CD4-positive, alpha-beta memory T cell (primary cell): ENCODE measurements around the gene SLC48A1. TPM values are rescaled to one million over a fixed set of nuclear protein-coding genes. Genes with fewer than 3 reads are reported as not detected.
A peak's percentile ranks its signal among the peaks of the same experiment; 100 is the strongest.

Experiments
- CTCF ChIA-PET: fragments of 350-600 bp; sonication (Branson Sonifier 250); formaldehyde crosslinking; loops from one replicate; lab custom pipeline; 2021; ENCODE audit warnings: inconsistent platforms; ENCODE audit not compliant: partially characterized antibody; lab: Charles Lee
- POLR2A ChIA-PET: fragments of 350-600 bp; sonication (Branson Sonifier 250); formaldehyde crosslinking; loops from one replicate; lab custom pipeline; 2021; ENCODE audit not compliant: partially characterized antibody; lab: Charles Lee
- DNase-seq, 5 donors: peaks; one replicate each; pipeline versions ENCODE4 v3.0.0 to v3.0.0-alpha.2; 2020 to 2022; ENCODE audit warnings: mixed read lengths in 1 of 5
- H3K27ac ChIP-seq: one replicate; pipeline ENCODE4 v1.7.0; 2013; ENCODE audit warnings: low read depth, low read length
- H3K27me3 ChIP-seq: 2 replicates; pipeline ENCODE4 v1.7.0; 2013; ENCODE audit warnings: mild to moderate bottlenecking, low read length, moderate library complexity; ENCODE audit not compliant: insufficient read depth
- H3K36me3 ChIP-seq: 2 replicates; pipeline ENCODE4 v1.7.0; 2013; ENCODE audit warnings: mild to moderate bottlenecking, low read length, moderate library complexity; ENCODE audit not compliant: insufficient read depth
- H3K4me1 ChIP-seq: 2 replicates; pipeline ENCODE4 v1.7.0; 2013; ENCODE audit warnings: mild to moderate bottlenecking, low read length, moderate library complexity; ENCODE audit not compliant: insufficient read depth
- H3K4me3 ChIP-seq, 2 donors: one replicate each; pipeline ENCODE4 v1.7.0; 2013; ENCODE audit warnings: low read length in 2 of 2, mild to moderate bottlenecking in 1 of 2
- H3K9me3 ChIP-seq, 2 donors: one replicate each; pipeline ENCODE4 v1.7.0; 2013; ENCODE audit warnings: low read length in 2 of 2, control low read depth in 1 of 2; ENCODE audit not compliant: control insufficient read depth in 1 of 2
- H3K27ac Mint-ChIP-seq, 7 donors: one replicate each; pipeline ENCODE4 v1.8.0; 2020 to 2021; ENCODE audit warnings: mixed read lengths in 7 of 7, mild to moderate bottlenecking in 6 of 7, inconsistent platforms in 3 of 7, moderate library complexity in 3 of 7
- H3K27me3 Mint-ChIP-seq, 2 donors: one replicate each; pipeline ENCODE4 v1.8.0; 2020 to 2021; ENCODE audit warnings: mixed read lengths in 2 of 2
- H3K36me3 Mint-ChIP-seq, 2 donors: one replicate each; pipeline ENCODE4 v1.8.0; 2020 to 2021; ENCODE audit warnings: mixed read lengths in 2 of 2, inconsistent platforms in 1 of 2, mild to moderate bottlenecking in 1 of 2
- H3K4me1 Mint-ChIP-seq, 4 donors: one replicate each; pipeline ENCODE4 v1.8.0; 2020 to 2021; ENCODE audit warnings: mixed read lengths in 4 of 4, mild to moderate bottlenecking in 1 of 4
- H3K4me3 Mint-ChIP-seq, 8 donors: one replicate each; pipeline ENCODE4 v1.8.0; 2020 to 2021; ENCODE audit warnings: mixed read lengths in 8 of 8, mild to moderate bottlenecking in 7 of 8, moderate library complexity in 6 of 8, inconsistent platforms in 3 of 8
- H3K9me3 Mint-ChIP-seq, 8 donors: one replicate each; pipeline ENCODE4 v1.8.0; 2020 to 2021; ENCODE audit warnings: mixed read lengths in 8 of 8, mild to moderate bottlenecking in 5 of 8, inconsistent platforms in 3 of 8, moderate library complexity in 1 of 8
- intact Hi-C: fragments of 100-400 bp; cut with micrococcal nuclease; formaldehyde crosslinking; loops from one replicate; pipeline ENCODE4 v1.15.1; 2023
- polyA plus RNA-seq, 2 donors: library from polyadenylated mRNA; unstranded; fragments of 300-500 nt; fragmentation: Illumina TruSeq; gene quantifications; one replicate each; pipeline ENCODE4 v1.2.3, GENCODE V29; 2021
- total RNA-seq, 2 experiments: library from RNA; stranded (reverse); gene quantifications; one replicate each; pipeline ENCODE4 v1.2.3, GENCODE V29; 2021

The SLC48A1 gene
- total and polyA plus RNA-seq, 4 experiments from 2014 or later, result 8.7 to 12.3 (median 10.6) TPM

GRCh38 chr12:47762850-47763465 is 10.1 kb upstream of the SLC48A1 start:
- ChIA-PET POLR2A (interaction anchor here (1.1 to 2.6 kb wide), 2 partner anchors 10 to 14 kb away, joined by 3 to 6 read pairs; partner anchors contain the start of gene SLC48A1), CTCF (interaction anchor here (0.8 to 11.9 kb wide), 5 partner anchors 6 to 76 kb away, joined by 3 to 270 read pairs (median 5); partner anchors contain the start of gene SLC48A1)
- H3K4me1 Mint-ChIP-seq, result peaks cover 6 to 13% (median 7%) of the 10 kb centered on the region in 4 donors
- Histone ChIP-seq H3K4me3 (no peak overlapping the region), H3K36me3 (no peaks in the 10 kb centered on the region), H3K4me1 (peaks cover 17% of the 10 kb centered on the region), H3K27me3 (no peaks in the 10 kb centered on the region), H3K27ac (no peak overlapping the region), H3K9me3 (no peaks in the 10 kb centered on the region)
- no peaks in the 10 kb centered on the region for H3K27me3 Mint-ChIP-seq
- no peaks in the 10 kb centered on the region for H3K36me3 Mint-ChIP-seq
- H3K9me3 Mint-ChIP-seq, result peaks cover 0 to 2% (median 0%) of the 10 kb centered on the region in 8 donors
- peak overlapping the region in 2 of 7 donors; percentile 14 to 44 for H3K27ac Mint-ChIP-seq
- DNase-seq, result no peak
- intact Hi-C loops, result no loop called here
- H3K4me3 Mint-ChIP-seq, result no peak overlapping the region

- Mint-ChIP-seq H3K9me3 (peaks cover 0 to 2% (median 0%) of the 10 kb centered on the region in 8 donors), H3K27me3 (no peaks in the 10 kb centered on the region), H3K36me3 (no peaks in the 10 kb centered on the region), H3K4me3 (no peak overlapping the region), H3K4me1 (peaks cover 4 to 13% (median 6%) of the 10 kb centered on the region in 4 donors), H3K27ac (peak overlapping the region in 1 of 7 donors; percentile 64)
- no peak for DNase-seq
- Histone ChIP-seq H3K4me3 (no peak overlapping the region), H3K27ac (no peak overlapping the region), H3K9me3 (no peaks in the 10 kb centered on the region), H3K36me3 (no peaks in the 10 kb centered on the region), H3K27me3 (no peaks in the 10 kb centered on the region), H3K4me1 (peaks cover 9% of the 10 kb centered on the region)
- ChIA-PET CTCF (interaction anchor here (0.8 to 11.9 kb wide), 5 partner anchors 6 to 75 kb away, joined by 3 to 270 read pairs (median 5); partner anchors contain the start of gene SLC48A1), POLR2A (interaction anchor here (2.6 kb wide), 1 partner anchor 9 kb away, joined by 6 read pairs; the partner anchor contains the start of gene SLC48A1)
- intact Hi-C loops, result no loop called here
Measured at GRCh38 chr12:47763481-47764346, 9.3 kb upstream of the SLC48A1 start.

- H3K27ac Mint-ChIP-seq, result peak overlapping the region in 2 of 7 donors; percentile 7 to 64
Measured at GRCh38 chr12:47766502-47767215, 6.4 kb upstream of the SLC48A1 start.

GRCh38 chr12:47767216-47767724 is 5.8 kb upstream of the SLC48A1 start:
- CTCF ChIA-PET, result interaction anchor here (0.6 to 20.2 kb wide), 21 partner anchors 9 to 180 kb away, joined by 3 to 671 read pairs (median 5); partner anchors contain the start of genes RAPGEF3 and RPAP3
- no peaks in the 10 kb centered on the region for H3K9me3 ChIP-seq
- intact Hi-C loops, result loop anchor here (1.0 kb wide), 3 partner anchors 23 to 116 kb away; no protein-coding TSS in a partner anchor
- POLR2A ChIA-PET, result interaction anchor here (1.0 to 2.2 kb wide), 7 partner anchors 23 to 72 kb away, joined by 3 to 20 read pairs (median 4); no protein-coding TSS in a partner anchor
- H3K9me3 Mint-ChIP-seq, result peaks cover 0 to 2% (median 0%) of the 10 kb centered on the region in 8 donors
- H3K27me3 ChIP-seq, result no peaks in the 10 kb centered on the region
- no peaks in the 10 kb centered on the region for H3K27me3 Mint-ChIP-seq
- no peaks in the 10 kb centered on the region for H3K36me3 Mint-ChIP-seq
- H3K4me1 ChIP-seq, result peaks cover under 1% of the 10 kb centered on the region
- H3K27ac Mint-ChIP-seq, result peak overlapping the region in 1 of 7 donors; percentile 7
- DNase-seq, result peak; percentile 61 to 72 (median 67)
- no peak overlapping the region for H3K4me3 Mint-ChIP-seq
- H3K4me3 ChIP-seq, result no peak overlapping the region
- H3K36me3 ChIP-seq, result no peaks in the 10 kb centered on the region
- peaks cover 4 to 14% (median 6%) of the 10 kb centered on the region in 4 donors for H3K4me1 Mint-ChIP-seq
- no peak overlapping the region for H3K27ac ChIP-seq

More at GRCh38 chr12:47766502-47767215, 6.4 kb upstream of the SLC48A1 start:
- intact Hi-C loops, result loop anchor here (1.0 kb wide), 3 partner anchors 22 to 115 kb away; no protein-coding TSS in a partner anchor
- Mint-ChIP-seq H3K9me3 (peaks cover 0 to 2% (median 0%) of the 10 kb centered on the region in 8 donors), H3K4me1 (peaks cover 4 to 13% (median 5%) of the 10 kb centered on the region in 4 donors), H3K36me3 (no peaks in the 10 kb centered on the region), H3K4me3 (no peak overlapping the region), H3K27me3 (no peaks in the 10 kb centered on the region)
- Histone ChIP-seq H3K4me1 (no peaks in the 10 kb centered on the region), H3K27ac (no peak overlapping the region), H3K27me3 (no peaks in the 10 kb centered on the region), H3K9me3 (no peaks in the 10 kb centered on the region), H3K36me3 (no peaks in the 10 kb centered on the region), H3K4me3 (no peak overlapping the region)
- no peak for DNase-seq
- ChIA-PET POLR2A (interaction anchor here (0.8 to 2.2 kb wide), 8 partner anchors 10 to 72 kb away, joined by 3 to 20 read pairs (median 4); no protein-coding TSS in a partner anchor), CTCF (interaction anchor here (0.6 to 20.2 kb wide), 21 partner anchors 8 to 181 kb away, joined by 3 to 671 read pairs (median 5); partner anchors contain the start of genes ENDOU, RAPGEF3 and RPAP3)

GRCh38 chr12:47768323-47768811 is 4.7 kb upstream of the SLC48A1 start:
- Mint-ChIP-seq H3K4me3 (no peak overlapping the region), H3K36me3 (no peaks in the 10 kb centered on the region), H3K9me3 (peaks cover 0 to 2% (median 0%) of the 10 kb centered on the region in 8 donors), H3K27me3 (no peaks in the 10 kb centered on the region), H3K27ac (no peak overlapping the region), H3K4me1 (peaks cover 6 to 18% (median 10%) of the 10 kb centered on the region in 4 donors)
- Histone ChIP-seq H3K9me3 (no peaks in the 10 kb centered on the region), H3K4me1 (peaks cover 5% of the 10 kb centered on the region), H3K4me3 (no peak overlapping the region), H3K27ac (no peak overlapping the region), H3K36me3 (no peaks in the 10 kb centered on the region), H3K27me3 (no peaks in the 10 kb centered on the region)
- intact Hi-C loops, result no loop called here
- ChIA-PET POLR2A (interaction anchor here (0.8 to 2.2 kb wide), 5 partner anchors 24 to 65 kb away, joined by 3 to 6 read pairs (median 3); no protein-coding TSS in a partner anchor), CTCF (interaction anchor here (0.6 to 20.2 kb wide), 13 partner anchors 8 to 103 kb away, joined by 3 to 671 read pairs (median 15); partner anchors contain the start of genes RAPGEF3 and RPAP3)
- DNase-seq, result no peak
